IMR-90 (cell line): ENCODE measurements around the gene SOX6. TPM values are rescaled to one million over a fixed set of nuclear protein-coding genes. Genes with fewer than 3 reads are reported as not detected.

ENCODE experiments used
- ATAC-seq: fragments of 200-7000 bp; cut with Tn5 transposase; 2 replicates; pipeline ENCODE4 v1.9.1; 2020; ENCODE audit warnings: low read depth, mild to moderate bottlenecking, moderate library complexity
- BruUV-seq: library from RNA; stranded (reverse); fragments of 400-500 nt; replicated peaks from 2 replicates; lab custom pipeline; 2021; lab: Mats Ljungman, UMichigan
- CTCF ChIA-PET: fragments of 300-600 bp; formaldehyde crosslinking; extraction: SDS; loops from one replicate; lab custom pipeline; 2021; ENCODE audit warnings: antibody characterized with exemption; lab: Yijun Ruan, JAX
- POLR2A ChIA-PET: fragments of 300-600 bp; sonication (Branson Sonifier 250); formaldehyde crosslinking; loops from one replicate; lab custom pipeline; 2022; ENCODE audit warnings: antibody characterized with exemption; ENCODE audit not compliant: unreplicated experiment; lab: Charles Lee
- DNase-seq: peaks from one replicate; pipeline ENCODE4 v3.0.0; 2013
- H2AFZ ChIP-seq: replicated peaks from 2 replicates; pipeline ENCODE3; 2013; ENCODE audit warnings: low read length, mild to moderate bottlenecking; ENCODE audit not compliant: poor library complexity
- H2AK5ac ChIP-seq: 2 replicates; pipeline ENCODE4 v1.6.1; 2013; ENCODE audit warnings: low read depth, low read length, inconsistent platforms
- H2AK9ac ChIP-seq: replicated peaks from 2 replicates; pipeline ENCODE3; 2013; ENCODE audit warnings: mild to moderate bottlenecking, low read depth, low read length, moderate library complexity; ENCODE audit not compliant: poor library complexity
- H2BK120ac ChIP-seq: 2 replicates; pipeline ENCODE4 v1.6.1; 2013; ENCODE audit warnings: low read depth, low read length, inconsistent platforms
- H2BK15ac ChIP-seq: 3 replicates; pipeline ENCODE4 v1.6.1; 2013; ENCODE audit warnings: low read depth, low read length, inconsistent platforms
- H2BK20ac ChIP-seq: 2 replicates; pipeline ENCODE4 v1.6.1; 2013; ENCODE audit warnings: low read depth, mild to moderate bottlenecking, inconsistent platforms, low read length, moderate library complexity
- H2BK5ac ChIP-seq: 2 replicates; pipeline ENCODE4 v1.6.1; 2013; ENCODE audit warnings: mild to moderate bottlenecking, low read depth, low read length, inconsistent platforms; ENCODE audit not compliant: poor library complexity, severe bottlenecking
- H3K14ac ChIP-seq: replicated peaks from 2 replicates; pipeline ENCODE4 v1.6.1; 2013; ENCODE audit warnings: low read depth, low read length, inconsistent platforms
- H3K18ac ChIP-seq: 2 replicates; pipeline ENCODE4 v1.6.1; 2013; ENCODE audit warnings: low read depth, low read length, control low read depth
- H3K23ac ChIP-seq: 2 replicates; pipeline ENCODE4 v1.6.1; 2013; ENCODE audit warnings: low read depth, low read length, inconsistent platforms
- H3K27ac ChIP-seq: 2 replicates; pipeline ENCODE4 v1.5.1; 2013; ENCODE audit warnings: mild to moderate bottlenecking, control low read depth, low read length; ENCODE audit not compliant: insufficient read depth
- H3K27me3 ChIP-seq: 2 replicates; pipeline ENCODE4 v1.6.1; 2013; ENCODE audit warnings: low read length; ENCODE audit not compliant: control insufficient read depth, insufficient read depth
- H3K36me3 ChIP-seq: 2 replicates; pipeline ENCODE4 v1.6.1; 2013; ENCODE audit warnings: low read length, mixed read lengths; ENCODE audit not compliant: control insufficient read depth, insufficient read depth
- H3K4ac ChIP-seq: 2 replicates; pipeline ENCODE4 v1.6.1; 2013; ENCODE audit warnings: low read depth, low read length, inconsistent platforms
- H3K4me1 ChIP-seq: 2 replicates; pipeline ENCODE4 v1.6.1; 2013; ENCODE audit warnings: low read length, mixed read lengths; ENCODE audit not compliant: control insufficient read depth, insufficient read depth
- H3K4me2 ChIP-seq: 2 replicates; pipeline ENCODE4 v1.6.1; 2013; ENCODE audit warnings: low read depth, mild to moderate bottlenecking, control low read depth, low read length, moderate library complexity
- H3K4me3 ChIP-seq: 2 replicates; pipeline ENCODE4 v1.5.1; 2013; ENCODE audit warnings: low read depth, mild to moderate bottlenecking, control low read depth, low read length, moderate library complexity; ENCODE audit not compliant: insufficient read depth
- H3K56ac ChIP-seq: 2 replicates; pipeline ENCODE4 v1.6.1; 2013; ENCODE audit warnings: low read length, inconsistent platforms; ENCODE audit not compliant: insufficient read depth; ENCODE audit errors: extremely low read depth
- H3K79me1 ChIP-seq, 2 experiments: 2 replicates each; pipeline ENCODE4 v1.6.1; 2013; ENCODE audit warnings: low read length in 2 of 2, inconsistent platforms in 1 of 2, low read depth in 1 of 2
- H3K9ac ChIP-seq: 2 replicates; pipeline ENCODE4 v1.6.1; 2013; ENCODE audit warnings: low read depth, low read length, control low read depth
- H3K9me1 ChIP-seq: 2 replicates; pipeline ENCODE4 v1.6.1; 2013; ENCODE audit warnings: low read length, inconsistent platforms; ENCODE audit not compliant: insufficient read depth
- H3K9me3 ChIP-seq: 2 replicates; pipeline ENCODE4 v1.6.1; 2013; ENCODE audit warnings: low read length; ENCODE audit not compliant: control insufficient read depth, insufficient read depth
- H4K20me1 ChIP-seq: 2 replicates; pipeline ENCODE4 v1.6.1; 2013; ENCODE audit warnings: low read length, inconsistent platforms; ENCODE audit not compliant: insufficient read depth
- H4K5ac ChIP-seq: 2 replicates; pipeline ENCODE4 v1.6.1; 2013; ENCODE audit warnings: mild to moderate bottlenecking, low read depth, low read length, control low read depth
- H4K8ac ChIP-seq, 2 experiments: 2 replicates each; pipeline ENCODE4 v1.6.1; 2013; ENCODE audit warnings: low read depth in 2 of 2, low read length in 2 of 2, control low read depth in 1 of 2, inconsistent platforms in 1 of 2
- H4K91ac ChIP-seq: 2 replicates; pipeline ENCODE4 v1.6.1; 2013; ENCODE audit warnings: low read depth, low read length, inconsistent platforms; ENCODE audit not compliant: insufficient read depth
- CTCF ChIP-seq: conservative IDR thresholded peaks from 2 replicates; pipeline ENCODE4 v1.5.1; 2012; ENCODE audit warnings: mild to moderate bottlenecking, low read depth, low read length, improper control_type of control experiment
- POLR2A ChIP-seq: IDR thresholded peaks from 2 replicates; pipeline ENCODE4 v1.6.1; 2012; ENCODE audit warnings: mild to moderate bottlenecking, low read depth, low read length
- RCOR1 ChIP-seq: IDR thresholded peaks from 2 replicates; pipeline ENCODE4 v1.6.1; 2012; ENCODE audit warnings: mild to moderate bottlenecking, low read length, improper control_type of control experiment; ENCODE audit not compliant: insufficient replicate concordance
- USF2 ChIP-seq: fragments of 150-350 bp; IDR thresholded peaks from 2 replicates; pipeline ENCODE4 v1.6.1; 2017; ENCODE audit warnings: mild to moderate bottlenecking, antibody characterized with exemption, low read length, low read depth
- WGBS, 2 experiments: methylation state at CpG; one replicate each; pipeline versions ENCODE4 v1.1.5 to v1.1.7; 2013; ENCODE audit warnings: missing lambda C conversion rate in 2 of 2; ENCODE audit not compliant: insufficient read length in 1 of 2; ENCODE audit errors: extremely low coverage in 2 of 2; 5-methylcytosine and 5-hydroxymethylcytosine counted together
- dilution Hi-C: fragments of 300-500 bp; cut with HindIII; formaldehyde crosslinking; loops from one replicate; pipeline ENCODE4 v1.14.3; 2018; ENCODE audit warnings: low sequenced_read_pairs; ENCODE audit not compliant: unreplicated experiment
- in situ Hi-C: fragments of 300-500 bp; cut with MboI; formaldehyde crosslinking; loops from 3 replicates; pipeline ENCODE4 v1.14.3; 2019; ENCODE audit warnings: low sequenced_read_pairs, inconsistent platforms, mixed read lengths
- intact Hi-C: fragments of 100-400 bp; cut with micrococcal nuclease; formaldehyde crosslinking; loops from 2 replicates; pipeline ENCODE4 v1.10.0; 2022
- polyA plus RNA-seq, 3 experiments: library from polyadenylated mRNA; depleted of rRNA; stranded (reverse); fragments of >200 nt; gene quantifications; 2 replicates each; pipeline ENCODE4 v1.2.3, GENCODE V29; 2012; ENCODE audit warnings: low replicate concordance in 1 of 3
- total RNA-seq: library from RNA; depleted of rRNA; stranded (reverse); fragments of >200 nt; gene quantifications from 2 replicates; pipeline ENCODE4 v1.2.3, GENCODE V29; 2012

The SOX6 gene
- total and polyA plus RNA-seq, 2 of the 4 experiments (the other 2 are of a cell fraction): 1.7 to 7.7 TPM

DNA sequence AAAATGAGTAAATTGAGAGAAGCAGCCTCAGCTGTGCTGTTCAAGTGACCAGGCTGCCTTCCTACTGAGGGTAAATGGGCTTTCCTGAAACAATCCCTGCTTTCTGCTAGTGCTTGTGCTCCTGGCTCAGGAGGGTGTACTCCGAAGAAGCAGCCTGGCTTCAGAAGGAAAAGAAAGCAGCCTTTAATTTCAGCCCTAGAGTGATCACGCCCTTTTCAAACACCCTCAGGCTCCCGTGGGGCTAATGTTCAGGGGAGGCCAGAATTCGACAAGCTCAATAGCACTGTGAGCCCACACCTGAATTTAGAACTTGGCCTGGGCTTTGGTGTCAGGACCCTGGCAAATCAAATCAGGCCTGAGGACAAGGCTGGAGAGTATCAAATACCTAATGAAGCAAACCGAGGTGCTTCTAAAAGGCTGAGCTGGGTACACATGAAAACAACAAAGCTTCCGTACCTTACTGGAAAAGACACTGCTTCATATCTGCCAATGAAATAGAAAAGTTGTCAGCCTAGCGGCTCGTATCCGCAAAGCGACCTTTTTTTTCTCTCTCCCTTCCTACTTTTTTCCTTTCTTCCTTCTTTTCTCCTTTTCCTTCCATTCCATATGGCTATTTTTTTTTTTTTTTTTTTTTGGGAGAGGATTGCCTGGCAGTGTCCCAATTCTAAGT, 387.8 kb downstream of the SOX6 start:
- Histone ChIP-seq H3K4me2 (no peak overlapping the region), H3K4ac (peak overlapping the region; percentile 87), H2BK5ac (peak overlapping the region; percentile 92), H2AK9ac (peak overlapping the region; percentile 11), H3K79me1 (no peaks in the 10 kb centered on the region; a peak in 1 of 4 replicates), H2BK15ac (peak overlapping the region; percentile 35; the same call in 2 of the 3 replicates), H3K9me1 (peaks cover 5% of the 10 kb centered on the region; the same call in 1 of the 2 replicates), H2BK20ac (peak overlapping the region; percentile 91), H3K4me1 (peaks cover 12% of the 10 kb centered on the region), H3K14ac (peak overlapping the region; percentile 73), H3K56ac (peak overlapping the region; percentile 11; the same call in 1 of the 2 replicates), H3K18ac (peak overlapping the region; percentile 90), H4K91ac (peak overlapping the region; percentile 91), H3K9me3 (no peaks in the 10 kb centered on the region), H4K5ac (peak overlapping the region; percentile 95), H3K9ac (peak overlapping the region; percentile 41), H4K20me1 (no peaks in the 10 kb centered on the region), H2AFZ (peak overlapping the region; percentile 64), H3K36me3 (peaks cover 2% of the 10 kb centered on the region; the same call in 1 of the 2 replicates), H3K27ac (peak overlapping the region; percentile 71), H2AK5ac (peak overlapping the region; percentile 53; the same call in 1 of the 2 replicates), H3K23ac (peak overlapping the region; percentile 50), H3K4me3 (no peak overlapping the region), H2BK120ac (peak overlapping the region; percentile 87), H4K8ac (peak overlapping the region; percentile 50 to 73), H3K27me3 (no peaks in the 10 kb centered on the region)
- in situ Hi-C loops: no loop called here
- ChIA-PET POLR2A (interaction anchor here (0.6 kb wide), 1 partner anchor 311 kb away, joined by 6 read pairs; no protein-coding TSS in a partner anchor), CTCF (interaction anchor here (0.7 to 1.0 kb wide), 2 partner anchors 13 to 134 kb away, joined by 3 read pairs; no protein-coding TSS in a partner anchor)
- ATAC-seq (0 out of 2 replicates have a peak, but pooled peaks have one; percentile 10), DNase-seq (no peak)
- intact Hi-C loops: no loop called here
- 59% methylated on average over 4 of the region's 10 CpGs; no CpG with 5 or more reads in 1 of the 2 experiments for whole genome bisulfite sequencing, 2 experiments
- BruUV-seq: no TSS peak
- TF ChIP-seq POLR2A (no peak), RCOR1 (no peak), CTCF (no peak), USF2 (no peak)
- dilution Hi-C loops: no loop called here
